ENCODE measurements around the gene THAP10. TPM values are rescaled to one million over a fixed set of nuclear protein-coding genes. Genes with fewer than 3 reads are reported as not detected.

THAP10 gene
- total RNA-seq, 1 donor from 2014 or later: 1.5 TPM

- intact Hi-C loops (cut with DNase I): no loop called here
- no peaks in the 10 kb centered on the region for H3K9me3 ChIP-seq
- H3K27ac ChIP-seq: no peak overlapping the region
- TF ChIP-seq CTCF (IDR thresholded peaks at IDR 0.05): no peak
- ATAC-seq (no peak), DNase-seq (no peak)
- H3K36me3 ChIP-seq: no peaks in the 10 kb centered on the region
- no peaks in the 10 kb centered on the region for H3K27me3 ChIP-seq
- H3K4me3 ChIP-seq: no peak overlapping the region
- no peaks in the 10 kb centered on the region for H3K4me1 ChIP-seq
Measured at GRCh38 chr15:70916531-70916930, 24.3 kb upstream of the THAP10 start.

- no peaks in the 10 kb centered on the region for H3K36me3 ChIP-seq
- ATAC-seq (no peak), DNase-seq (no peak)
- TF ChIP-seq CTCF (IDR thresholded peaks at IDR 0.05): no peak
- intact Hi-C loops (cut with DNase I): no loop called here
- H3K4me3 ChIP-seq: no peak overlapping the region
- H3K4me1 ChIP-seq: no peaks in the 10 kb centered on the region
- no peaks in the 10 kb centered on the region for H3K27me3 ChIP-seq
- H3K27ac ChIP-seq: no peak overlapping the region
- H3K9me3 ChIP-seq: peaks cover 5% of the 10 kb centered on the region
Measured at GRCh38 chr15:70912187-70912586, 20.0 kb upstream of the THAP10 start.

- no peak for TF ChIP-seq CTCF (IDR thresholded peaks at IDR 0.05)
- Histone ChIP-seq H3K27me3 (no peaks in the 10 kb centered on the region), H3K27ac (no peak overlapping the region), H3K36me3 (no peaks in the 10 kb centered on the region), H3K4me1 (no peaks in the 10 kb centered on the region), H3K9me3 (peaks cover 5% of the 10 kb centered on the region), H3K4me3 (no peak overlapping the region)
- no peak for DNase-seq
- no peak for ATAC-seq
- intact Hi-C loops (cut with DNase I): no loop called here
Measured at GRCh38 chr15:70910958-70911357, 18.7 kb upstream of the THAP10 start.

- Histone ChIP-seq H3K4me3 (no peak overlapping the region), H3K9me3 (peaks cover 5% of the 10 kb centered on the region), H3K4me1 (no peaks in the 10 kb centered on the region), H3K27me3 (no peaks in the 10 kb centered on the region), H3K27ac (no peak overlapping the region), H3K36me3 (no peaks in the 10 kb centered on the region)
- intact Hi-C loops (cut with DNase I): no loop called here
- no peak for TF ChIP-seq CTCF (IDR thresholded peaks at IDR 0.05)
- ATAC-seq (no peak), DNase-seq (no peak)
Measured at GRCh38 chr15:70907784-70908471, 15.7 kb upstream of the THAP10 start.

- H3K4me3 ChIP-seq: no peak overlapping the region
- H3K4me1 ChIP-seq: no peaks in the 10 kb centered on the region
- intact Hi-C loops (cut with DNase I): no loop called here
- no peak for TF ChIP-seq CTCF (IDR thresholded peaks at IDR 0.05)
- no peak overlapping the region for H3K27ac ChIP-seq
- no peak for ATAC-seq
- no peaks in the 10 kb centered on the region for H3K27me3 ChIP-seq
- H3K9me3 ChIP-seq: peaks cover 5% of the 10 kb centered on the region
- no peak for DNase-seq
- no peaks in the 10 kb centered on the region for H3K36me3 ChIP-seq
Measured at GRCh38 chr15:70906842-70907241, 14.6 kb upstream of the THAP10 start.

- no peak overlapping the region for H3K4me3 ChIP-seq
- H3K27me3 ChIP-seq: no peaks in the 10 kb centered on the region
- TF ChIP-seq CTCF (IDR thresholded peaks at IDR 0.05): no peak
- H3K4me1 ChIP-seq: no peaks in the 10 kb centered on the region
- DNase-seq (no peak), ATAC-seq (no peak)
- H3K27ac ChIP-seq: no peak overlapping the region
- no peaks in the 10 kb centered on the region for H3K9me3 ChIP-seq
- no peaks in the 10 kb centered on the region for H3K36me3 ChIP-seq
- intact Hi-C loops (cut with DNase I): no loop called here
Measured at GRCh38 chr15:70902107-70902506, 9.9 kb upstream of the THAP10 start.

Measured in upper lobe of right lung (tissue), 1 donor.